ENCODE measurements around the gene HERC4. TPM values are rescaled to one million over a fixed set of nuclear protein-coding genes. Genes with fewer than 3 reads are reported as not detected.
A peak's percentile ranks its signal among the peaks of the same experiment; 100 is the strongest.
"Not testable (repeated sequence)": the region's sequence is repeated elsewhere in the genome, so short reads cannot be mapped to it uniquely, and the experiment has no call there.

The HERC4 gene
- total RNA-seq, 3 donors from 2014 or later: 43.2 to 81.4 (median 66.2) TPM

- no peaks in the 10 kb centered on the region for H3K9me3 ChIP-seq
- no peaks in the 10 kb centered on the region for H3K27me3 ChIP-seq
- TF ChIP-seq POLR2A (IDR thresholded peaks at IDR 0.05) (no peak), CTCF (IDR thresholded peaks at IDR 0.05) (no peak), POLR2AphosphoS5 (IDR thresholded peaks at IDR 0.05) (no peak)
- no peaks in the 10 kb centered on the region for H3K4me1 ChIP-seq
- H3K4me3 ChIP-seq: no peak overlapping the region
- no peak overlapping the region for H3K27ac ChIP-seq
- DNase-seq (ENCODE audit: low spot score in 2 of 2): no peak
- peaks cover 3% of the 10 kb centered on the region for H3K36me3 ChIP-seq
- intact Hi-C loops (cut with DNase I; ENCODE audit: low total_unique reads): no loop called here
Observed at GRCh38 chr10:67988606-67989005, 86.5 kb downstream of the HERC4 start.

- H3K9me3 ChIP-seq; H3K4me1 ChIP-seq; H3K36me3 ChIP-seq; DNase-seq (ENCODE audit: low spot score in 2 of 2); H3K27ac ChIP-seq; H3K4me3 ChIP-seq; H3K27me3 ChIP-seq; intact Hi-C loops (cut with DNase I; ENCODE audit: low total_unique reads): not testable (repeated sequence)
Observed at GRCh38 chr10:67982603-67983002, 92.5 kb downstream of the HERC4 start.

GRCh38 chr10:67978749-67979148 is 96.3 kb downstream of the HERC4 start:
- Histone ChIP-seq H3K9me3 (no peaks in the 10 kb centered on the region), H3K4me3 (no peak overlapping the region), H3K27me3 (no peaks in the 10 kb centered on the region), H3K27ac (no peak overlapping the region), H3K4me1 (no peaks in the 10 kb centered on the region), H3K36me3 (no peaks in the 10 kb centered on the region)
- intact Hi-C loops (cut with DNase I; ENCODE audit: low total_unique reads): no loop called here
- DNase-seq (ENCODE audit: low spot score in 2 of 2): no peak
- no peak for TF ChIP-seq CTCF (IDR thresholded peaks at IDR 0.05)
- no peak for TF ChIP-seq POLR2AphosphoS5 (IDR thresholded peaks at IDR 0.05)
- no peak for TF ChIP-seq POLR2A (IDR thresholded peaks at IDR 0.05)

- intact Hi-C loops (cut with DNase I; ENCODE audit: low total_unique reads): no loop called here
- H3K4me1 ChIP-seq: no peaks in the 10 kb centered on the region
- no peaks in the 10 kb centered on the region for H3K27me3 ChIP-seq
- H3K4me3 ChIP-seq: no peak overlapping the region
- H3K36me3 ChIP-seq: no peaks in the 10 kb centered on the region
- no peak for TF ChIP-seq POLR2AphosphoS5 (IDR thresholded peaks at IDR 0.05)
- no peak overlapping the region for H3K27ac ChIP-seq
- DNase-seq (ENCODE audit: low spot score in 2 of 2): no peak
- H3K9me3 ChIP-seq: no peaks in the 10 kb centered on the region
Observed at GRCh38 chr10:67977251-67977650, 97.8 kb downstream of the HERC4 start.

- Histone ChIP-seq H3K4me1 (no peaks in the 10 kb centered on the region), H3K27me3 (no peaks in the 10 kb centered on the region), H3K36me3 (no peaks in the 10 kb centered on the region), H3K27ac (no peak overlapping the region), H3K4me3 (no peak overlapping the region), H3K9me3 (peaks cover 0 to 4% of the 10 kb centered on the region in 2 donors)
- TF ChIP-seq POLR2AphosphoS5 (IDR thresholded peaks at IDR 0.05) (no peak), CTCF (IDR thresholded peaks at IDR 0.05) (no peak), POLR2A (IDR thresholded peaks at IDR 0.05) (no peak)
- DNase-seq (ENCODE audit: low spot score in 2 of 2): peak in 1 of 2 donors; percentile 54
- intact Hi-C loops (cut with DNase I; ENCODE audit: low total_unique reads): no loop called here
Observed at GRCh38 chr10:67976292-67977245, 98.5 kb downstream of the HERC4 start.

GRCh38 chr10:67975871-67976270 is 99.2 kb downstream of the HERC4 start:
- intact Hi-C loops (cut with DNase I; ENCODE audit: low total_unique reads): no loop called here
- no peaks in the 10 kb centered on the region for H3K4me1 ChIP-seq
- no peak overlapping the region for H3K4me3 ChIP-seq
- TF ChIP-seq CTCF (IDR thresholded peaks at IDR 0.05) (no peak), POLR2A (IDR thresholded peaks at IDR 0.05) (no peak), POLR2AphosphoS5 (IDR thresholded peaks at IDR 0.05) (no peak)
- peaks cover 0 to 11% of the 10 kb centered on the region in 2 donors for H3K9me3 ChIP-seq
- H3K27me3 ChIP-seq: no peaks in the 10 kb centered on the region
- no peak for DNase-seq (ENCODE audit: low spot score in 2 of 2)
- H3K27ac ChIP-seq: no peak overlapping the region
- no peaks in the 10 kb centered on the region for H3K36me3 ChIP-seq

Data from breast epithelium (tissue), 4 donors.